Measurements from ENCODE around the gene MOV10L1. TPM values are rescaled to one million over a fixed set of nuclear protein-coding genes. Genes with fewer than 3 reads are reported as not detected.

MOV10L1 gene
- total RNA-seq, 4 donors from 2014 or later = 0.68 to 0.80 TPM; not detected in 2

DNA sequence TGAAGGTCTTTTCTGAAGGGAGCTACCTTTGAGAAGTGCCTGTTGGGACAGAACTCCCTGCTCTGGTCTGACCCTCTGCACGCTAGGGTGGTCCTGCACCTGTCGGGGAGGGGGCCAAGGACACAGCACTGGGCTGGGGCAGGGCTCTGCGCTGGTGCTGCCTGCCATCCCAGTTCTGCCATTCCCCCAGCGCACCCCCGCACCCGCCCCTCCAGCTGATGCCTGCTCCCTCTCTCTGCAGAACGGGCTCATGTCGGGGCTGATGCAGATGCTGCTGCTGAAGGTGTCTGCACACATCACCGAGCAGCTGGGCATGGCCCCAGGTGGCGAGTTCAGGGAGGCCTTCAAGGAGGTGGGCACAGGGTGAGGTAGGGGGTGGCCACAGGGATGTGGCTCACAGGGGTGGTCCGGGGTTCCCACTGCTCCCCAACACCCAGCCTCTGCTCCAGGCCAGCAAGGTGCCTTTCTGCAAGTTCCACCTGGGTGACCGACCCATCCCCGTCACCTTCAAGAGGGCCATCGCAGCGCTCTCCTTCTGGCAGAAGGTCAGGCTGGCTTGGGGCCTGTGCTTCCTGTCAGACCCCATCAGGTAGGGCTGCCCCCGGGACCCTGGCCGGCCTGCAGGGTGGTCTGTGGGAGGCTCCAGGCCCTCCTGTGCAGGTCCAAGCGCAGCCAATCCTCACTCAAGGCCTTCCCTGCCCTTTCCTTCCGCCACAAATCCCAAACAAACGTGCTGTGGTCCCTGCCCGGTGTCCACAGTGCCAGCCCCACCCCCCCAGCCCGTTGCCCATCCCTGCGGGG, 107.4 kb downstream of the MOV10L1 start:
- peaks cover 42% of the 10 kb centered on the region for H3K36me3 ChIP-seq
- no peak overlapping the region for H3K4me3 ChIP-seq
- no peak overlapping the region for H3K27ac ChIP-seq
- TF ChIP-seq EP300 (IDR thresholded peaks at IDR 0.05) = no peak
- TF ChIP-seq, protein P1, sequence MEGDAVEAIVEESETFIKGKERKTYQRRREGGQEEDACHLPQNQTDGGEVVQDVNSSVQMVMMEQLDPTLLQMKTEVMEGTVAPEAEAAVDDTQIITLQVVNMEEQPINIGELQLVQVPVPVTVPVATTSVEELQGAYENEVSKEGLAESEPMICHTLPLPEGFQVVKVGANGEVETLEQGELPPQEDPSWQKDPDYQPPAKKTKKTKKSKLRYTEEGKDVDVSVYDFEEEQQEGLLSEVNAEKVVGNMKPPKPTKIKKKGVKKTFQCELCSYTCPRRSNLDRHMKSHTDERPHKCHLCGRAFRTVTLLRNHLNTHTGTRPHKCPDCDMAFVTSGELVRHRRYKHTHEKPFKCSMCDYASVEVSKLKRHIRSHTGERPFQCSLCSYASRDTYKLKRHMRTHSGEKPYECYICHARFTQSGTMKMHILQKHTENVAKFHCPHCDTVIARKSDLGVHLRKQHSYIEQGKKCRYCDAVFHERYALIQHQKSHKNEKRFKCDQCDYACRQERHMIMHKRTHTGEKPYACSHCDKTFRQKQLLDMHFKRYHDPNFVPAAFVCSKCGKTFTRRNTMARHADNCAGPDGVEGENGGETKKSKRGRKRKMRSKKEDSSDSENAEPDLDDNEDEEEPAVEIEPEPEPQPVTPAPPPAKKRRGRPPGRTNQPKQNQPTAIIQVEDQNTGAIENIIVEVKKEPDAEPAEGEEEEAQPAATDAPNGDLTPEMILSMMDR (IDR thresholded peaks at IDR 0.05) = no peak
- TF ChIP-seq POLR2A (IDR thresholded peaks at IDR 0.05) = no peak
- TF ChIP-seq POLR2AphosphoS5 (IDR thresholded peaks at IDR 0.05) = no peak
- no peak for DNase-seq (ENCODE audit: low spot score in 2 of 2)
- H3K4me1 ChIP-seq = peaks cover 28% of the 10 kb centered on the region
- WGBS = 88% methylated on average over 18 of the region's 23 CpGs
- H3K9me3 ChIP-seq = no peaks in the 10 kb centered on the region
- H3K27me3 ChIP-seq = no peaks in the 10 kb centered on the region

- Histone ChIP-seq H3K9me3 (no peaks in the 10 kb centered on the region), H3K36me3 (peaks cover 42% of the 10 kb centered on the region), H3K27ac (no peak overlapping the region), H3K4me1 (peaks cover 26% of the 10 kb centered on the region), H3K27me3 (no peaks in the 10 kb centered on the region), H3K4me3 (no peak overlapping the region)
- TF ChIP-seq POLR2AphosphoS5 (IDR thresholded peaks at IDR 0.05) = no peak
- TF ChIP-seq, protein P1 (IDR thresholded peaks at IDR 0.05) = no peak
- no peak for TF ChIP-seq EP300 (IDR thresholded peaks at IDR 0.05)
- TF ChIP-seq POLR2A (IDR thresholded peaks at IDR 0.05) = no peak
- WGBS = 96% methylated on average over 30 of the region's 61 CpGs
- no peak for DNase-seq (ENCODE audit: low spot score in 2 of 2)
These were observed 108.2 kb downstream of the MOV10L1 start for GRCh38 chr22:50197856-50198623.

GRCh38 chr22:50198624-50199017, 108.8 kb downstream of the MOV10L1 start:
- no peak overlapping the region for H3K27ac ChIP-seq
- H3K9me3 ChIP-seq = no peaks in the 10 kb centered on the region
- H3K27me3 ChIP-seq = no peaks in the 10 kb centered on the region
- 84% methylated on average over 7 of the region's 16 CpGs for WGBS
- H3K4me1 ChIP-seq = peaks cover 25% of the 10 kb centered on the region
- no peak overlapping the region for H3K4me3 ChIP-seq
- no peak for DNase-seq (ENCODE audit: low spot score in 2 of 2)
- peaks cover 40% of the 10 kb centered on the region for H3K36me3 ChIP-seq
- TF ChIP-seq POLR2A (IDR thresholded peaks at IDR 0.05) (no peak), EP300 (IDR thresholded peaks at IDR 0.05) (no peak), POLR2AphosphoS5 (IDR thresholded peaks at IDR 0.05) (no peak)
- TF ChIP-seq, protein P1 (IDR thresholded peaks at IDR 0.05) = no peak

DNA sequence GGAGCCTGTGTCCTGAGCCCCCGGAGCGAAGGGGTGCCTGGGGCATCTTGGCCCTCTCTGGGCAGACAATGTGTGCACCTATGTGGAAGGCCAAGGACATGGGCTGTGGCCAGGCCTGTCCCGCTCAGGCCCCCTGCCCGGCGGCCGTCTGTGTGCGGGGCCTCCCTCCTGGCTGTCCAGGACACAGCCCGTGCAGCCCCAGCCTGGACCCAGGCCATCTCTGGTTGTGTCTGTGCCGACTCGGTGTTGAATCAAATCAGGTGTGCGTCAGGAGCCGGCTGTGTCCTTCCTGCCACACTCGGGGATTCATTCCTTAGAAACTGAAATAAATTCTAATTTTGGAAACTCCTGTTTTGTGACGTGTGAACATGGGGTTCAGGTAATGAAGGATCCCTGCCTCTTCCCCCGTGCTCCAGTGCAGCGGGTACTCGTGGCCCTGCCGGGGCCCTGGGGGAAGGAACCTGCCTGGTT, 109.5 kb downstream of the MOV10L1 start:
- no peak overlapping the region for H3K4me3 ChIP-seq
- H3K36me3 ChIP-seq = peaks cover 33% of the 10 kb centered on the region
- H3K27ac ChIP-seq = no peak overlapping the region
- no peak for DNase-seq (ENCODE audit: low spot score in 2 of 2)
- 72% methylated on average over 15 of the region's 18 CpGs for WGBS
- no peaks in the 10 kb centered on the region for H3K27me3 ChIP-seq
- no peak for TF ChIP-seq EP300 (IDR thresholded peaks at IDR 0.05)
- no peaks in the 10 kb centered on the region for H3K9me3 ChIP-seq
- H3K4me1 ChIP-seq = peaks cover 25% of the 10 kb centered on the region

GRCh38 chr22:50199829-50200460, 110.1 kb downstream of the MOV10L1 start:
- Histone ChIP-seq H3K27ac (peak overlapping the region; percentile 83), H3K4me1 (peaks cover 28% of the 10 kb centered on the region), H3K4me3 (peak overlapping the region; percentile 86), H3K36me3 (peaks cover 27% of the 10 kb centered on the region), H3K27me3 (no peaks in the 10 kb centered on the region), H3K9me3 (no peaks in the 10 kb centered on the region)
- no peak for TF ChIP-seq POLR2AphosphoS5 (IDR thresholded peaks at IDR 0.05)
- WGBS = 14% methylated on average over 21 of the region's 34 CpGs
- no peak for DNase-seq (ENCODE audit: low spot score in 2 of 2)

All from suprapubic skin (tissue), 4 donors.